Erythroblast (primary cell): ENCODE results near the gene EFNA4.

Experiments used
- DNase-seq, 2 experiments: peaks; one replicate each; lab custom pipeline; 2025; lab: John Stamatoyannopoulos, UW
- GATA1 ChIP-seq: IDR thresholded peaks from 2 replicates; pipeline ENCODE4 v1.6.1; 2011; ENCODE audit warnings: low read depth, mild to moderate bottlenecking, control low read depth, low read length, moderate library complexity
- POLR2A ChIP-seq: IDR thresholded peaks from 2 replicates; pipeline ENCODE4 v1.6.1; 2011; ENCODE audit warnings: mild to moderate bottlenecking, low read length

Gene EFNA4

GRCh38 chr1:155051342-155051776 is 12.2 kb upstream of the EFNA4 start:
- no peak for DNase-seq
- no peak for TF ChIP-seq GATA1
- TF ChIP-seq POLR2A, result peak; percentile 29

GRCh38 chr1:155051777-155052398 is 11.7 kb upstream of the EFNA4 start:
- DNase-seq, result peak; percentile 50 to 62
- TF ChIP-seq GATA1 (no peak), POLR2A (no peak)

DNA sequence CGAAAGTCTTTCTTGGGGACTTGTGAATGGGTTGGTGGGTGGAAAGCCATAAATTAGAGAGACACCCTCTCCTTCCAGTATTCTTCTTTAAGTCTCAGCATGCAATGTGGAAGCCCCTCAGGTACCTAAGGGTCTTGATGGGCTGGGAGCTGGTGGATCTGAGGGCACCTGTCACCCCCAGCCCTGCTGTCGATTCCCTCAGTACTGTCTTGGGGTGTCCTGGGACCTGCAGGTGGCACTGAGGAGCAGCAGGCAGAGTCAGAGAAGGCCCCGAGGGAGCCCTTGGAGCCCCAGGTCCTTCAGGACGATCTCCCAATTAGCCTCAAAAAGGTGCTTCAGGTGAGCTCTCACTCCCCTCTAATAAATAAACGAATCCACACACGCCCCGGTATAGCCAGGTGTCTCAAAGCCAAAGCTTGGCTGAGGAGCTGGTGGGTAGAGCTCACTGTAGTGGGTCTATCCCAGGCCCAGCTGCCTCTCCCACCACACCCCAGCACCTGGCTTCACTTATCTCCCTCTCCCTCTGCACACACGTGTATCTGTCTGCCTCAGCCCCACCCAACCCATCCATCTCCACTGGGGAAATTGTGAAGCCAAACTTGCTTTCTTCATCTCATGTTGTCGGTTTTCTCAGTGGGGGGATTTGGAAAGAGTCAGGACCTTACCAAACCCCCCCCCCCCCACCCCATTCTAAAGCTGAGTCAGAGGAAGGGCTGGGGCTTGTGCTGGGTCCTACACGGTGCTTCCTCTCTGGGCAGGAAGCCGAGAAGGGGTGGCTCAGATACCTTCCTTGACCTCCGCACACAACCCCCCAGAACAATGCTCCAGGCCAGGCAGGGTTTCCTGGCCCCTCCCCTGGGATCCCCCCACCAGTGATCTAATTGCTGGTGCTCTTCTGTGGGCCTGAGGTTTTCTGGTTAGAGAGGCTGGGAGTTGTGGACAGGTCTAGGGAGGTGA is 10.8 kb upstream of the EFNA4 start:
- DNase-seq, result peak; percentile 54 to 62
- TF ChIP-seq POLR2A, result no peak
- no peak for TF ChIP-seq GATA1

DNA sequence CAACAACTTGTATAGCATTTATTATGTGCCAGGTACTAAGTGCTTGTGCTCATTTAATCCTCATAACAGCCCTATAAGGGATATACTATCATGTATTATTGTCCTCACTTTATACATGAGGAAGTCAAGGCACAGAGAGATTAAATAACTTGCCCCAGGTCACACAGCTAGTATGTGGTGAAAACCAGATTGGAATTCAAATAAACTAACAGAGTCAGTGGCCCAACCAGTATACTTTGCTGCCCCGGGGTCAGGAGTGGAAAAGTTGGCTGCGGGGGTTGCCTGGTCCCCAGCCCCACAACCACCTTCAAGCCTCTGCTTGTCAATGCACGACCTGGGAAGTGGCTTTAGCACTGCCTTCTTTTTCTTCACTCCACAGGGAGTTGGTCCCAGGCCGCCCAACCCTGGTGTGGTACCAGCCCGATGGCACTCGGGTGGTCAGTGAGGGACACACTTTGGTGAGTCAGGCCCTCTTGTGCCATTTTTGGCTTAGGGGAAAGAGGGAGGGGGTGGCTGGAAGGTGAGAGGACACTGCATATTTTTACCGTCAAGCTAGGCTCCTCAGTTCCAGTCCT is 9.9 kb upstream of the EFNA4 start:
- no peak for DNase-seq
- TF ChIP-seq POLR2A, result no peak
- no peak for TF ChIP-seq GATA1

DNA sequence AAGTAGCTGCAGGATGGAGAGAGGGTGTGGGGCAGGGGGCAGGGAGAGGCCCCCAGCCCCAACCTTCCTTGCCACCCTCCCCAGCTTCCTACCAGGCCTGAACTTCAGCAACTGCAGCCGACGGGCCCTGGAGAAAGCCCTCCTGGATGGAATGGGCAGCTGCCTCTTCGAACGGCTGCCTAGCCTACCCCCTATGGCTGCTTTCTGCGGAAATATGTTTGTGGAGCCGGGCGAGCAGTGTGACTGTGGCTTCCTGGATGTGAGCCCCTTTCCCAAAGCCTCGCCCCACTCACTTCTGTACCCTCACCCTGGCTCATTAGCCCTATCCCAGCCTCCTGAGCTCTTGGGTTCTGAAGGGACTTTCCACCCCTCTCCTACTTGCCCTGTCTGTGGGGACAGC is 6.4 kb upstream of the EFNA4 start:
- no peak for TF ChIP-seq GATA1
- TF ChIP-seq POLR2A, result no peak
- DNase-seq, result no peak

GRCh38 chr1:155057788-155058211 is 5.7 kb upstream of the EFNA4 start:
- TF ChIP-seq GATA1, result no peak
- no peak for TF ChIP-seq POLR2A
- no peak for DNase-seq

DNA sequence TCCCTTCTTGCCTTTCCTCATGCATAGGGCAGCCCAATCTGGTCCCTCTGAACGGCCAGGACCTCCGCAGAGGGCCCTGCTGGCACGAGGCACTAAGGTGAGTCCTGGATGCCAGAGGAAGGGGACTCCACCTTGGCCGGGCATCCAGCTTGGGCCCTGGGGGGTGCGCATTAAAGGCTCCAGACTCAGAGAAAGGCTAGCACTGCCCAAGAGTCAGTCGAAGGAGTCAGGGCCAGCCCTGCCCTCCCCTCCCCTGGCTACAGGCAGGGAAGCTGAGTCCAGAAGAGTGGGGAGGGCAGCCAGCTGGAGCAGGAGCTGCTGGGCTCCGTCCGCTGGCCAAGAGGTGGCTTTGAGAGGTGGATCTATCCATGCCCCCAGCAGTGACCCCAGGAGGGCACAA is 2.8 kb upstream of the EFNA4 start:
- DNase-seq, result no peak
- no peak for TF ChIP-seq GATA1

GRCh38 chr1:155061381-155062150 is 2.0 kb upstream of the EFNA4 start:
- no peak for TF ChIP-seq GATA1
- TF ChIP-seq POLR2A, result no peak
- peak; percentile 87 to 93 for DNase-seq

DNA sequence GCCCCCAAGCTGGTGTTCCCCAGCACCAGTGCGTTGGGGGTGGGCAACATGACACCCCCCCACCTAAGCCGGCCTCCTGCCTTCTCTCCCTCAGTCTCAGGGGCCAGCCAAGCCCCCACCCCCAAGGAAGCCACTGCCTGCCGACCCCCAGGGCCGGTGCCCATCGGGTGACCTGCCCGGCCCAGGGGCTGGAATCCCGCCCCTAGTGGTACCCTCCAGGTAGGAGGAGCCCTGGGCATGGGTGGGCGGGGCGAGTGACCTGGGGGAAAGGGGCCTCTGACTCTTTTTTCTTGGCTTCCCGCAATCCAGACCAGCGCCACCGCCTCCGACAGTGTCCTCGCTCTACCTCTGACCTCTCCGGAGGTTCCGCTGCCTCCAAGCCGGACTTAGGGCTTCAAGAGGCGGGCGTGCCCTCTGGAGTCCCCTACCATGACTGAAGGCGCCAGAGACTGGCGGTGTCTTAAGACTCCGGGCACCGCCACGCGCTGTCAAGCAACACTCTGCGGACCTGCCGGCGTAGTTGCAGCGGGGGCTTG is 1.3 kb upstream of the EFNA4 start:
- DNase-seq, result no peak
- TF ChIP-seq POLR2A (no peak), GATA1 (no peak)

DNA sequence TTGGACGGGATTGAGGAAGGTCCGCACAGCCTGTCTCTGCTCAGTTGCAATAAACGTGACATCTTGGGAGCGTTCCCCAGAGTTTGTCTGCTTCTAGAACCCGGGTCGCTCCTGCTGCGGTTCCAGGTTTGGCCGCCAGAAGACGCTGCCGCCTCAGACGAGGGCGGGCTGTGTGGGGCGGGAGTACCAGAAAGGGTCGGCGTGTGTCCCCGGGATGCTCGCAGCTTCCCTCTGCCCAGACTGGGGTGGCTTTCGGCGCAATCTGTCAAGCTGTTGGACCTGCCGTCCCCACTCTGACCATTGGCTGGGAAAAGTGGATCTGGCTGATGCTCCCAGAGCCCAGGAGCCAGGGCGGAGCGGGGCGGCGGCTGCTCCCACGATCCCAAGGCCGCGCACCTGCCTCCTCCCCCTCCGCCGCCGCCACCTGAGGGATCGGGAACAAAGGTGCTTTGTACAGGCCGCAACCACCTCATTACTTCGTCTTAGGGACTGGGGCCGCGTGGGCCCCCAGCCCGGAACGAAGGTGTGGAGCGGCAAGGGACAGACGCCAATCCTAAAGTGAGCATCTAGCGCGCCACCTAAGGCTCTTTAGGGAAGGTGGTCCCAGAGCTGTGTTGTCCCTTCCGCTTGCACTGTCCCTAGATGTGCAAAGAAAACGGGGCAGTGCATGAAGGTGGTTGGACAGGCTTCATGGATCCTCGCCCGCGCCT is 683 bp upstream of the EFNA4 start:
- peak; percentile 72 to 79 for DNase-seq
- TF ChIP-seq GATA1 (no peak), POLR2A (no peak)

- DNase-seq, result no peak
- TF ChIP-seq GATA1, result no peak
- TF ChIP-seq POLR2A, result no peak
These were observed 731 bp downstream of the EFNA4 start for GRCh38 chr1:155064111-155064831.
